ENCODE data around the gene PTK7.

PTK7 gene

GRCh38 chr6:43034190-43034525 is 42.0 kb upstream of the PTK7 start:
- no peak for DNase-seq (ENCODE audit: low read depth)
- H3K4me3 ChIP-seq (ENCODE audit: low read depth, low read length) = no peak overlapping the region
- no peak for TF ChIP-seq CTCF (IDR thresholded peaks at IDR 0.05; ENCODE audit: low read depth, low read length)
- TF ChIP-seq MAX (IDR thresholded peaks at IDR 0.05; ENCODE audit: low read depth, low read length) = no peak
- TF ChIP-seq POLR2A (IDR thresholded peaks at IDR 0.05; ENCODE audit: extremely low read depth, insufficient read length) = no peak
- no peak for TF ChIP-seq MYC (IDR thresholded peaks at IDR 0.05; ENCODE audit: low read depth, low read length)

GRCh38 chr6:43035495-43036194 is 40.5 kb upstream of the PTK7 start:
- no peak overlapping the region for H3K4me3 ChIP-seq (ENCODE audit: low read depth, low read length)
- DNase-seq (ENCODE audit: low read depth) = no peak
- TF ChIP-seq POLR2A (IDR thresholded peaks at IDR 0.05; ENCODE audit: extremely low read depth, insufficient read length) = no peak
- no peak for TF ChIP-seq MAX (IDR thresholded peaks at IDR 0.05; ENCODE audit: low read depth, low read length)
- TF ChIP-seq MYC (IDR thresholded peaks at IDR 0.05; ENCODE audit: low read depth, low read length) = no peak
- TF ChIP-seq CTCF (IDR thresholded peaks at IDR 0.05; ENCODE audit: low read depth, low read length) = no peak

- no peak for DNase-seq (ENCODE audit: low read depth)
- TF ChIP-seq POLR2A (IDR thresholded peaks at IDR 0.05; ENCODE audit: extremely low read depth, insufficient read length) = no peak
- TF ChIP-seq CTCF (IDR thresholded peaks at IDR 0.05; ENCODE audit: low read depth, low read length) = no peak
- no peak for TF ChIP-seq MAX (IDR thresholded peaks at IDR 0.05; ENCODE audit: low read depth, low read length)
- no peak for TF ChIP-seq MYC (IDR thresholded peaks at IDR 0.05; ENCODE audit: low read depth, low read length)
- H3K4me3 ChIP-seq (ENCODE audit: low read depth, low read length) = no peak overlapping the region
These were observed 39.4 kb upstream of the PTK7 start for GRCh38 chr6:43036712-43037111.

- no peak for DNase-seq (ENCODE audit: low read depth)
- H3K4me3 ChIP-seq (ENCODE audit: low read depth, low read length) = no peak overlapping the region
- TF ChIP-seq POLR2A (IDR thresholded peaks at IDR 0.05; ENCODE audit: extremely low read depth, insufficient read length) (no peak), MAX (IDR thresholded peaks at IDR 0.05; ENCODE audit: low read depth, low read length) (no peak), MYC (IDR thresholded peaks at IDR 0.05; ENCODE audit: low read depth, low read length) (no peak), CTCF (IDR thresholded peaks at IDR 0.05; ENCODE audit: low read depth, low read length) (no peak)
These were observed 38.9 kb upstream of the PTK7 start for GRCh38 chr6:43037197-43037596.

- no peak overlapping the region for H3K4me3 ChIP-seq (ENCODE audit: low read depth, low read length)
- no peak for TF ChIP-seq POLR2A (IDR thresholded peaks at IDR 0.05; ENCODE audit: extremely low read depth, insufficient read length)
- no peak for TF ChIP-seq CTCF (IDR thresholded peaks at IDR 0.05; ENCODE audit: low read depth, low read length)
- no peak for TF ChIP-seq MAX (IDR thresholded peaks at IDR 0.05; ENCODE audit: low read depth, low read length)
- TF ChIP-seq MYC (IDR thresholded peaks at IDR 0.05; ENCODE audit: low read depth, low read length) = no peak
- no peak for DNase-seq (ENCODE audit: low read depth)
These were observed 38.4 kb upstream of the PTK7 start for GRCh38 chr6:43037706-43038105.

Measured in NB4 (cell line).